Measurements from ENCODE around the gene VPS37C. TPM values are rescaled to one million over a fixed set of nuclear protein-coding genes. Genes with fewer than 3 reads are reported as not detected.

Gene VPS37C
- total RNA-seq, 4 donors from 2014 or later: 12.6 to 23.5 (median 18.0) TPM

GRCh38 chr11:61113201-61113600, 48.0 kb downstream of the VPS37C start:
- Histone ChIP-seq H3K27ac (no peak overlapping the region), H3K4me3 (no peak overlapping the region), H3K4me1 (no peaks in the 10 kb centered on the region), H3K9me3 (no peaks in the 10 kb centered on the region), H3K36me3 (no peaks in the 10 kb centered on the region), H3K27me3 (no peaks in the 10 kb centered on the region)
- DNase-seq: no peak
- 89% methylated on average over 9 of the region's 9 CpGs for WGBS, 2 donors
- TF ChIP-seq POLR2A (IDR thresholded peaks at IDR 0.05) (no peak), CTCF (IDR thresholded peaks at IDR 0.05) (no peak)
- intact Hi-C loops (cut with DNase I): no loop called here

DNA sequence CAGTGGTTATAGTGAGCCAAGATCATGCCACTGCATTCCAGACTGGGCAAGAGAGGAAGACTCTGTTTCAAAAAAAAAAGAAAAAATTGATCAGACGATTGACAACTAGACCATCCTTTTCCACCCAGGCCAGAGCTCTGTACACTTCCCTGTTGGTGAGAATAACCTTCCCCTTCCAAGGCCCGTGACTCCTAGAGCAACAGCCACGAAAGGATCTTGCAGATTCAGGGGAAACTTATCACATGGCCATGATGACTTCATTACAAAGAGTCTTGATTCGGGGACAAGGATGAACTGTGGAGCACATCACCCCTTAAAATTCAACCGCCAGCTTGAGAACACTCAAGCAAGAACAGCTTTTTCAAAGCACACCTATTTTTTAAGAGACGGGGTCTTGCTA, 48.7 kb downstream of the VPS37C start:
- Histone ChIP-seq H3K27ac (no peak overlapping the region), H3K4me3 (no peak overlapping the region), H3K9me3 (no peaks in the 10 kb centered on the region), H3K4me1 (no peaks in the 10 kb centered on the region), H3K27me3 (no peaks in the 10 kb centered on the region), H3K36me3 (no peaks in the 10 kb centered on the region)
- intact Hi-C loops (cut with DNase I): no loop called here
- WGBS, 2 donors: 73 to 80% methylated on average over 6 of the region's 6 CpGs
- TF ChIP-seq POLR2A (IDR thresholded peaks at IDR 0.05): no peak
- TF ChIP-seq CTCF (IDR thresholded peaks at IDR 0.05): no peak
- DNase-seq: no peak

- TF ChIP-seq CTCF (IDR thresholded peaks at IDR 0.05) (no peak), POLR2A (IDR thresholded peaks at IDR 0.05) (no peak)
- Histone ChIP-seq H3K9me3 (no peaks in the 10 kb centered on the region), H3K27me3 (no peaks in the 10 kb centered on the region), H3K27ac (no peak overlapping the region), H3K4me1 (no peaks in the 10 kb centered on the region), H3K36me3 (no peaks in the 10 kb centered on the region), H3K4me3 (no peak overlapping the region)
- 76 to 84% methylated on average over 4 to 6 of the region's 11 CpGs for WGBS, 2 donors
- DNase-seq: no peak
- intact Hi-C loops (cut with DNase I): no loop called here
These were observed 49.3 kb downstream of the VPS37C start for GRCh38 chr11:61111786-61112517.

DNA sequence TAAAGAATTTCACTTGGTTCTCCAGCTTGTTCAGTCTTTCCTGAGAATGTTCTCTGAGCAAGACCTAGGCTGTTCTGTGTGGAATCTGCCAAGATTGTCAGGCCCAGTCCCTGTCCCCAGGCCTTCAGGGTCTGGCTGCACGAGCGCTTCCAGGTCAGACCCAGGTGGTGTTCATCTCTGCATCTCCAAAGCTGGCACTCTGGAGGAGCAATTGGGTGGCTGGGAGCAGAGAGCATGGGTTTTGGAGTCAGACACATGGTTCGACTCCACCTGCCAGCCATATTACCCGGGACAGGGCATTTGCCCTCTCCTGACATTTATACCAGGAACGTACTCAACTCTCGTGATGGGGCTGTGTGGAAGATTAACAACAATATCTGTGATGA, 50.2 kb downstream of the VPS37C start:
- intact Hi-C loops (cut with DNase I): no loop called here
- no peak for DNase-seq

More for the DNA sequence above, 50.2 kb downstream of the VPS37C start:
- Histone ChIP-seq H3K27me3 (no peaks in the 10 kb centered on the region), H3K4me3 (no peak overlapping the region), H3K36me3 (no peaks in the 10 kb centered on the region), H3K4me1 (no peaks in the 10 kb centered on the region), H3K27ac (no peak overlapping the region), H3K9me3 (no peaks in the 10 kb centered on the region)
- TF ChIP-seq POLR2A (IDR thresholded peaks at IDR 0.05) (no peak), CTCF (IDR thresholded peaks at IDR 0.05) (no peak)
- 71 to 73% methylated on average over 2 to 4 of the region's 6 CpGs for WGBS, 2 donors

Data from esophagus squamous epithelium (tissue), 5 donors.